Astrocyte (in vitro differentiated cells and primary cell): ENCODE results near the gene NOCT. TPM values are rescaled to one million over a fixed set of nuclear protein-coding genes. Genes with fewer than 3 reads are reported as not detected.

Experiments
- DNase-seq: peaks from one replicate; pipeline ENCODE4 v3.0.0-alpha.2; 2010; ENCODE audit warnings: low read depth
- FAIRE-seq: peaks from 2 replicates; lab custom pipeline; 2011; peaks lifted over from hg19 to GRCh38; lab: Jason Lieb, UNC
- H2AFZ ChIP-seq: 2 replicates; pipeline ENCODE4 v1.6.0; 2012; ENCODE audit warnings: low read depth, low read length, inconsistent platforms
- H3K27ac ChIP-seq: 2 replicates; pipeline ENCODE4 v1.5.1; 2011; ENCODE audit warnings: low read depth, low read length, inconsistent platforms
- H3K27me3 ChIP-seq: 2 replicates; pipeline ENCODE4 v1.6.0; 2011; ENCODE audit warnings: low read length, inconsistent platforms; ENCODE audit not compliant: insufficient read depth
- H3K36me3 ChIP-seq: 2 replicates; pipeline ENCODE4 v1.5.1; 2011; ENCODE audit warnings: low read length, inconsistent platforms; ENCODE audit not compliant: insufficient read depth
- H3K4me1 ChIP-seq: 2 replicates; pipeline ENCODE4 v1.5.1; 2011; ENCODE audit warnings: low read length, inconsistent platforms; ENCODE audit not compliant: insufficient read depth
- H3K4me2 ChIP-seq: 2 replicates; pipeline ENCODE4 v1.6.0; 2012; ENCODE audit warnings: low read length, inconsistent platforms
- H3K4me3 ChIP-seq: 2 replicates; pipeline ENCODE4 v1.5.1; 2011; ENCODE audit warnings: low read depth, mild to moderate bottlenecking, low read length, inconsistent platforms; ENCODE audit not compliant: insufficient read depth
- H3K79me2 ChIP-seq: 2 replicates; pipeline ENCODE4 v1.6.0; 2012; ENCODE audit warnings: mild to moderate bottlenecking, low read length, inconsistent platforms; ENCODE audit not compliant: insufficient read depth
- H3K9ac ChIP-seq: 2 replicates; pipeline ENCODE4 v1.6.0; 2012; ENCODE audit warnings: mild to moderate bottlenecking, low read length, inconsistent platforms
- H3K9me3 ChIP-seq: 2 replicates; pipeline ENCODE4 v1.5.1; 2012; ENCODE audit warnings: low read depth, mild to moderate bottlenecking, low read length, inconsistent platforms; ENCODE audit not compliant: insufficient read depth
- H4K20me1 ChIP-seq: 2 replicates; pipeline ENCODE4 v1.6.0; 2012; ENCODE audit warnings: low read length, inconsistent platforms; ENCODE audit not compliant: insufficient read depth
- H3K27ac Mint-ChIP-seq: one replicate; pipeline ENCODE4 v1.8.0; 2021; ENCODE audit warnings: mild to moderate bottlenecking, mixed read lengths; ENCODE audit not compliant: unreplicated experiment
- H3K27me3 Mint-ChIP-seq: one replicate; pipeline ENCODE4 v1.8.0; 2021; ENCODE audit warnings: low read depth, mixed read lengths; ENCODE audit not compliant: unreplicated experiment
- H3K36me3 Mint-ChIP-seq: one replicate; pipeline ENCODE4 v1.8.0; 2021; ENCODE audit warnings: low read depth, mixed read lengths; ENCODE audit not compliant: unreplicated experiment
- H3K4me1 Mint-ChIP-seq: one replicate; pipeline ENCODE4 v1.8.0; 2021; ENCODE audit warnings: low read depth, mixed read lengths; ENCODE audit not compliant: unreplicated experiment
- H3K4me3 Mint-ChIP-seq: one replicate; pipeline ENCODE4 v1.8.0; 2021; ENCODE audit warnings: mild to moderate bottlenecking, moderate library complexity, mixed read lengths; ENCODE audit not compliant: unreplicated experiment
- H3K9me3 Mint-ChIP-seq: one replicate; pipeline ENCODE4 v1.8.0; 2021; ENCODE audit warnings: mild to moderate bottlenecking, mixed read lengths; ENCODE audit not compliant: unreplicated experiment
- CTCF ChIP-seq: IDR thresholded peaks from 2 replicates; pipeline ENCODE4 v1.5.1; 2011; ENCODE audit warnings: low read depth, mild to moderate bottlenecking, inconsistent platforms, low read length, moderate library complexity; ENCODE audit not compliant: insufficient read depth
- EZH2 ChIP-seq: IDR thresholded peaks from 2 replicates; pipeline ENCODE4 v1.6.1; 2012; ENCODE audit warnings: mild to moderate bottlenecking, low read length, inconsistent platforms; ENCODE audit not compliant: insufficient read depth
- total RNA-seq: library from RNA; stranded (reverse); gene quantifications from 2 replicates; pipeline ENCODE4 v1.2.1, GENCODE V29; 2021

Gene NOCT
- total RNA-seq, 1 donor from 2014 or later, result 73.6 TPM

GRCh38 chr4:139024686-139025085 lies 9.1 kb downstream of the NOCT start:
- DNase-seq (no peak), FAIRE-seq (no peak)

GRCh38 chr4:139025841-139026240 lies 10.3 kb downstream of the NOCT start:
- no peak for TF ChIP-seq EZH2
- no peak for TF ChIP-seq CTCF
- peaks cover 11% of the 10 kb centered on the region for H3K36me3 Mint-ChIP-seq
- H3K36me3 ChIP-seq, result no peaks in the 10 kb centered on the region
- H2AFZ ChIP-seq, result no peak overlapping the region
- no peak overlapping the region for H3K9ac ChIP-seq
- H3K4me2 ChIP-seq, result no peak overlapping the region
- no peak for DNase-seq
- no peaks in the 10 kb centered on the region for H3K27me3 ChIP-seq
- H3K27ac Mint-ChIP-seq, result no peak overlapping the region
- H3K4me1 Mint-ChIP-seq, result peaks cover 30% of the 10 kb centered on the region
- H3K4me3 ChIP-seq, result no peak overlapping the region
- no peak overlapping the region for H3K4me3 Mint-ChIP-seq
- H3K27ac ChIP-seq, result no peak overlapping the region
- no peaks in the 10 kb centered on the region for H3K9me3 Mint-ChIP-seq
- H3K27me3 Mint-ChIP-seq, result no peaks in the 10 kb centered on the region
- H3K4me1 ChIP-seq, result peaks cover 5% of the 10 kb centered on the region
- H3K9me3 ChIP-seq, result no peaks in the 10 kb centered on the region
- no peak for FAIRE-seq
- peaks cover 97% of the 10 kb centered on the region for H3K79me2 ChIP-seq
- peaks cover 98% of the 10 kb centered on the region for H4K20me1 ChIP-seq

More at GRCh38 chr4:139024686-139025085, 9.1 kb downstream of the NOCT start:
- Mint-ChIP-seq H3K27ac (no peak overlapping the region), H3K4me1 (peaks cover 36% of the 10 kb centered on the region), H3K36me3 (peaks cover 9% of the 10 kb centered on the region), H3K4me3 (no peak overlapping the region), H3K9me3 (no peaks in the 10 kb centered on the region), H3K27me3 (no peaks in the 10 kb centered on the region)
- Histone ChIP-seq H3K9ac (no peak overlapping the region), H3K36me3 (peaks cover 3% of the 10 kb centered on the region), H3K4me3 (no peak overlapping the region), H2AFZ (no peak overlapping the region), H3K9me3 (no peaks in the 10 kb centered on the region), H3K27ac (no peak overlapping the region), H4K20me1 (peaks cover 98% of the 10 kb centered on the region), H3K27me3 (no peaks in the 10 kb centered on the region), H3K4me1 (peaks cover 5% of the 10 kb centered on the region), H3K79me2 (peaks cover 97% of the 10 kb centered on the region), H3K4me2 (no peak overlapping the region)
- TF ChIP-seq CTCF, result no peak
- TF ChIP-seq EZH2, result no peak

- H3K4me3 ChIP-seq, result no peak overlapping the region
- FAIRE-seq (no peak), DNase-seq (no peak)
- Mint-ChIP-seq H3K36me3 (peaks cover 8% of the 10 kb centered on the region), H3K9me3 (no peaks in the 10 kb centered on the region), H3K27ac (peak overlapping the region; percentile 83), H3K27me3 (no peaks in the 10 kb centered on the region), H3K4me1 (peaks cover 30% of the 10 kb centered on the region), H3K4me3 (no peak overlapping the region)
- H3K9me3 ChIP-seq, result no peaks in the 10 kb centered on the region
- H4K20me1 ChIP-seq, result peaks cover 98% of the 10 kb centered on the region
- no peaks in the 10 kb centered on the region for H3K36me3 ChIP-seq
- no peaks in the 10 kb centered on the region for H3K27me3 ChIP-seq
- TF ChIP-seq CTCF (no peak), EZH2 (no peak)
- no peak overlapping the region for H2AFZ ChIP-seq
- no peak overlapping the region for H3K27ac ChIP-seq
- no peak overlapping the region for H3K4me2 ChIP-seq
- peaks cover 97% of the 10 kb centered on the region for H3K79me2 ChIP-seq
- H3K4me1 ChIP-seq, result peaks cover 5% of the 10 kb centered on the region
- no peak overlapping the region for H3K9ac ChIP-seq
Measured at GRCh38 chr4:139027776-139028175, 12.2 kb downstream of the NOCT start.
